ENCODE measurements around the gene STOML1. TPM values are rescaled to one million over a fixed set of nuclear protein-coding genes. Genes with fewer than 3 reads are reported as not detected.

STOML1 gene, protein sequence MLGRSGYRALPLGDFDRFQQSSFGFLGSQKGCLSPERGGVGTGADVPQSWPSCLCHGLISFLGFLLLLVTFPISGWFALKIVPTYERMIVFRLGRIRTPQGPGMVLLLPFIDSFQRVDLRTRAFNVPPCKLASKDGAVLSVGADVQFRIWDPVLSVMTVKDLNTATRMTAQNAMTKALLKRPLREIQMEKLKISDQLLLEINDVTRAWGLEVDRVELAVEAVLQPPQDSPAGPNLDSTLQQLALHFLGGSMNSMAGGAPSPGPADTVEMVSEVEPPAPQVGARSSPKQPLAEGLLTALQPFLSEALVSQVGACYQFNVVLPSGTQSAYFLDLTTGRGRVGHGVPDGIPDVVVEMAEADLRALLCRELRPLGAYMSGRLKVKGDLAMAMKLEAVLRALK
- total RNA-seq: 10 to 100 TPM in 1 of 4 donors, 1 to 10 TPM in 2, under 1 TPM in 1; 0.75 to 14.6 (median 4.5) TPM

DNA sequence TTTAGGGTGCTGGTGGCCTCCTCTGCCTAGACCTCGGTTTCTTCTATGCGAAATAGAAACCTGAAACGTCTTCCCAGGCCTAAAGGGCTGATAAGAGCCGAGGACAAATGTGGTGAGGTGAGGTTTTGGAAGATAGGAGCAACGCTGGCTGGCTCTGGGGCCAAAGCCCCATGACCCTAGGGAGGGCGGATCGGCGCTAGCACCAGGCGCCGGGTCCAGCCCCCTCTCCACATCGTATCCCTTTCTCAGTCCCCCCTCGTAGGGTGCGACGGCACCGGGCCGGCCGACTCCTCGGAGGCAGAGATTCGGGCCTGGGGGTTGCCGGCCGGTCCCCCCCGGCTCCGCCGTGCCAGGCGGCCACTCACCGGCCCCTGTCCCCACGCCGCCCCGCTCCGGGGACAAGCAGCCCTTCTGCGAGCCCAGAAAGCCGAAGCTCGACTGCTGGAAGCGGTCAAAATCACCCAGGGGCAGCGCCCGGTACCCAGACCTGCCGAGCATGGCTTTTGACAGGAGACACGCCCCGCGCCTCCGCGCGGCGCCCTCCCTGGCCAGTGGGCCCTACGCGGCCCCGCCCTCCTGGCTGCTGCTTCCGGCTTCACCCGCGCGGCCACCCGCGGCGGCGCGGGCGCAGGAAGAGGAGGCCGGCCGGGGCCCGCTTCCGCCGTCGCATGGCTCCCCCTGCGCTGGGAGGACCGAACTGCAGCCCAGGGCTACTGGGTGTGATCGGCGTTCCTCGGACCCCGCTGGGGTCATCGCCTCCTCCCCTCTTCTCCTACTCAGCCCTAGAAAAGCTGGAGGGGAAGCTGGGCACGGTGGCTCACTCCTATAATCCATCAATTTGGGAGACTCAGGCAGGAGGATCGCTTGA is at the start of gene STOML1:
STOML1 (minus strand) TSS at position 570 of the 868 bp plus-strand sequence; CDS start at position 498, 72 bp downstream.
- DNase-seq: peak; percentile 95
- intact Hi-C loops (cut with DNase I; ENCODE audit: low total_unique reads) (no loop called here), in situ Hi-C loops (cut with MboI; ENCODE audit: low pct_ligation_motif_present in 1 of 4, low pct_unique_long_range_greater_than_20kb in 1 of 4, low sequenced_read_pairs in 3 of 4) (no loop called here)
- no peak for TF ChIP-seq EP300 (IDR thresholded peaks at IDR 0.05; ENCODE audit: low read depth)
- TF ChIP-seq POLR2A (IDR thresholded peaks at IDR 0.05): peak; percentile 65
- TF ChIP-seq POLR2AphosphoS5 (IDR thresholded peaks at IDR 0.05): peak; percentile 62 to 67 (median 64)
- peak; percentile 79 to 96 (median 89) for TF ChIP-seq CTCF (IDR thresholded peaks at IDR 0.05)
- Histone ChIP-seq H3K27ac (peak within 1 kb of the TSS; percentile 89 to 96 (median 93)), H3K4me3 (peak within 1 kb of the TSS; percentile 84 to 98 (median 90)), H3K36me3 (no peaks in the 10 kb centered on the region), H3K27me3 (no peaks in the 10 kb centered on the region), H3K4me1 (peaks cover 21 to 76% (median 52%) of the 10 kb centered on the region in 4 donors), H3K9me3 (no peaks in the 10 kb centered on the region)
- WGBS, 2 donors (ENCODE audit: low coverage in 1 of 2): 1% methylated on average over 68 of the region's 72 CpGs; no CpG with 5 or more reads in 1 of the 2 donors

- no peak for DNase-seq
- H3K27me3 ChIP-seq: no peaks in the 10 kb centered on the region
- no peaks in the 10 kb centered on the region for H3K9me3 ChIP-seq
- H3K36me3 ChIP-seq: no peaks in the 10 kb centered on the region
- H3K4me1 ChIP-seq: peaks cover 2 to 21% (median 11%) of the 10 kb centered on the region in 4 donors
- intact Hi-C loops (cut with DNase I; ENCODE audit: low total_unique reads) (no loop called here), in situ Hi-C loops (cut with MboI; ENCODE audit: low pct_ligation_motif_present in 1 of 4, low pct_unique_long_range_greater_than_20kb in 1 of 4, low sequenced_read_pairs in 3 of 4) (no loop called here)
- no peak for TF ChIP-seq CTCF (IDR thresholded peaks at IDR 0.05)
- H3K27ac ChIP-seq: peak overlapping the region; percentile 58 to 76 (median 68)
- WGBS, 2 donors (ENCODE audit: low coverage in 1 of 2): 87% methylated on average over 10 of the region's 10 CpGs; no CpG with 5 or more reads in 1 of the 2 donors
- H3K4me3 ChIP-seq: no peak overlapping the region
Observed at GRCh38 chr15:74041311-74041756, 49.2 kb upstream of the STOML1 start.

- peak in 1 of 3 donors; percentile 17 for TF ChIP-seq POLR2AphosphoS5 (IDR thresholded peaks at IDR 0.05)
- TF ChIP-seq POLR2A (IDR thresholded peaks at IDR 0.05): no peak
- TF ChIP-seq EP300 (IDR thresholded peaks at IDR 0.05; ENCODE audit: low read depth): no peak
- intact Hi-C loops (cut with DNase I; ENCODE audit: low total_unique reads) (no loop called here), in situ Hi-C loops (cut with MboI; ENCODE audit: low pct_ligation_motif_present in 1 of 4, low pct_unique_long_range_greater_than_20kb in 1 of 4, low sequenced_read_pairs in 3 of 4) (no loop called here)
- Histone ChIP-seq H3K4me1 (peaks cover 2 to 21% (median 11%) of the 10 kb centered on the region in 4 donors), H3K9me3 (no peaks in the 10 kb centered on the region), H3K36me3 (no peaks in the 10 kb centered on the region), H3K4me3 (no peak overlapping the region), H3K27ac (peak overlapping the region; percentile 58 to 76 (median 70)), H3K27me3 (no peaks in the 10 kb centered on the region)
- 81 to 86% methylated on average over 2 to 7 of the region's 7 CpGs for WGBS, 2 donors (ENCODE audit: low coverage in 1 of 2)
- DNase-seq: peak; percentile 48
Observed at GRCh38 chr15:74040109-74040850, 48.2 kb upstream of the STOML1 start.

- 77% methylated on average over 5 of the region's 5 CpGs; no CpG with 5 or more reads in 1 of the 2 donors for WGBS, 2 donors (ENCODE audit: low coverage in 1 of 2)
- Histone ChIP-seq H3K27ac (peak overlapping the region; percentile 58 to 76 (median 70)), H3K4me1 (peaks cover 2 to 21% (median 11%) of the 10 kb centered on the region in 4 donors), H3K36me3 (peaks cover 0 to 3% (median 0%) of the 10 kb centered on the region in 4 donors), H3K27me3 (no peaks in the 10 kb centered on the region), H3K9me3 (no peaks in the 10 kb centered on the region), H3K4me3 (no peak overlapping the region)
- no peak for DNase-seq
- in situ Hi-C loops (cut with MboI; ENCODE audit: low pct_ligation_motif_present in 1 of 4, low pct_unique_long_range_greater_than_20kb in 1 of 4, low sequenced_read_pairs in 3 of 4): loop anchor here in 1 of 4 donors (10.0 kb wide), 1 partner anchor 55 kb away; no protein-coding TSS in a partner anchor
- TF ChIP-seq POLR2A (IDR thresholded peaks at IDR 0.05): no peak
- no peak for TF ChIP-seq CTCF (IDR thresholded peaks at IDR 0.05)
- no peak for TF ChIP-seq POLR2AphosphoS5 (IDR thresholded peaks at IDR 0.05)
- TF ChIP-seq EP300 (IDR thresholded peaks at IDR 0.05; ENCODE audit: low read depth): no peak
- intact Hi-C loops (cut with DNase I; ENCODE audit: low total_unique reads): loop anchor here (2.0 kb wide), 1 partner anchor 67 kb away; no protein-coding TSS in a partner anchor
Observed at GRCh38 chr15:74039656-74040010, 47.5 kb upstream of the STOML1 start.
